ENCODE measurements around the gene NLRC5.

The NLRC5 gene

DNA sequence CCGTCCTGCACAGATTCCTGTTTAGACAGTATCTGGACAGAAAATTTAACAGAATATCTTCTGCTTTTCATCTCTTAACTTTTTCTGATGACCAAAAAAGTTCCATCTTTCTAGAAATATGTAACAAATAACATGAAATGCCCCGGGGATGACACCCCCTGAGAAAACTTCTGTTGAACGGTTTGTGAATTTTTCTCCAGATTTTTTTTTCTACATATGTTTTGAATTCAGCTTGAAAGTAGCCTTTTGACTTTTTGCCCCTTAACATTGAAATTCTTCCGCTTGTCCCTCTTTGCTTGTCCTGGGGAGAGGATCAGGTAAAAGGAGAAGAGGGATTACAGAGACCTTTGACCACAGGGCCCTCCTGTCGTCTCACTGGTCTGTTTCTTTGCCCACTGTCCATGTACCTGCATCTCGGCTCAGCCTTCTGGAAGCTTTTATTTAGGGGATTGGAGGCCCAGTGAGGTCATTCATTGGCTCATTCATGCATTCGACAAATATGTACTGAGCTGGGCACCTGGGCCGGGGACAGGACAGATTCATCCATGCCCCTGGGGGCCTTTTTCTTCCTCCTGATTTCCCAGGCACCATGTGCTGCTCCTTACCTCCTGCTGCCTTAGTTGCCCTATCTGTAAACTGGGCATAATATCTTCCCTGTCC lies 83.4 kb downstream of the NLRC5 start:
- POLR2A ChIA-PET, result no interaction called here
- DNase-seq (ENCODE audit: extremely low spot score), result no peak
- CTCF ChIA-PET, result no interaction called here
- TF ChIP-seq ZNF384 (IDR thresholded peaks at IDR 0.05), result no peak
- no peak for TF ChIP-seq ELF4 (IDR thresholded peaks at IDR 0.05)
- TF ChIP-seq TARDBP (IDR thresholded peaks at IDR 0.05), result no peak
- no peak for TF ChIP-seq HDGF (IDR thresholded peaks at IDR 0.05; ENCODE audit: borderline replicate concordance)
- no peak for TF ChIP-seq CTBP1 (IDR thresholded peaks at IDR 0.05; ENCODE audit: borderline replicate concordance)
- no peak for TF ChIP-seq SUZ12 (IDR thresholded peaks at IDR 0.05)

DNA sequence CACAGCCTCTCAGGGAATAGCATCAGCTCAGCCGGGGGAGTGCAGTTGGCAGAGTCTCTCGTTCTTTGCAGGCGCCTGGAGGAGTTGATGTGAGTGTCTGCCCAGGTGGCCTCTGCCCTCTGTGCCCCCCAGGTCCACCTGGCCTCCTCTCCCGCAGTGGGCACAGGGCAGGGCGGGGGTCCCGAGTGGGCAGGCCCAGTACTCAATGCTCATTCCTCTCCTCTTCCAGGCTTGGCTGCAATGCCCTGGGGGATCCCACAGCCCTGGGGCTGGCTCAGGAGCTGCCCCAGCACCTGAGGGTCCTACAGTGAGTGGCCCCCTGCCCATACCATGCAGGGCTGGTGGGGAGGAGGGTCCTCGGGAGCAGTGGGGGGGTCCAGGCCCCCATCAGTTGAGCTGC lies 88.4 kb downstream of the NLRC5 start:
- TF ChIP-seq HDGF (IDR thresholded peaks at IDR 0.05; ENCODE audit: borderline replicate concordance) (no peak), FOXA1 (IDR thresholded peaks at IDR 0.05) (no peak), TARDBP (IDR thresholded peaks at IDR 0.05) (no peak), LEF1 (IDR thresholded peaks at IDR 0.05; ENCODE audit: borderline replicate concordance) (no peak), BHLHE40 (IDR thresholded peaks at IDR 0.05; ENCODE audit: borderline replicate concordance) (no peak), SUZ12 (IDR thresholded peaks at IDR 0.05) (no peak), ELF4 (IDR thresholded peaks at IDR 0.05) (no peak), FOXM1 (IDR thresholded peaks at IDR 0.05; ENCODE audit: borderline replicate concordance) (no peak), NFRKB (IDR thresholded peaks at IDR 0.05) (no peak), L3MBTL2 (conservative IDR thresholded peaks at IDR 0.05) (no peak), FOXK2 (IDR thresholded peaks at IDR 0.05) (no peak), ARNT (IDR thresholded peaks at IDR 0.05) (no peak), SP1 (IDR thresholded peaks at IDR 0.05) (no peak), CTBP1 (IDR thresholded peaks at IDR 0.05; ENCODE audit: borderline replicate concordance) (no peak), ZNF384 (IDR thresholded peaks at IDR 0.05) (no peak)
- TF ChIP-seq, protein P1, sequence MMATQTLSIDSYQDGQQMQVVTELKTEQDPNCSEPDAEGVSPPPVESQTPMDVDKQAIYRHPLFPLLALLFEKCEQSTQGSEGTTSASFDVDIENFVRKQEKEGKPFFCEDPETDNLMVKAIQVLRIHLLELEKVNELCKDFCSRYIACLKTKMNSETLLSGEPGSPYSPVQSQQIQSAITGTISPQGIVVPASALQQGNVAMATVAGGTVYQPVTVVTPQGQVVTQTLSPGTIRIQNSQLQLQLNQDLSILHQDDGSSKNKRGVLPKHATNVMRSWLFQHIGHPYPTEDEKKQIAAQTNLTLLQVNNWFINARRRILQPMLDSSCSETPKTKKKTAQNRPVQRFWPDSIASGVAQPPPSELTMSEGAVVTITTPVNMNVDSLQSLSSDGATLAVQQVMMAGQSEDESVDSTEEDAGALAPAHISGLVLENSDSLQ (IDR thresholded peaks at IDR 0.05), result no peak
- DNase-seq (ENCODE audit: extremely low spot score), result no peak
- ChIA-PET CTCF (interaction anchor here (0.7 kb wide), 1 partner anchor 707 kb away, joined by 3 read pairs; no protein-coding TSS in a partner anchor), POLR2A (interaction anchor here (1.1 kb wide), 1 partner anchor 15 kb away, joined by 4 read pairs; the partner anchor contains the start of gene CPNE2)

DNA sequence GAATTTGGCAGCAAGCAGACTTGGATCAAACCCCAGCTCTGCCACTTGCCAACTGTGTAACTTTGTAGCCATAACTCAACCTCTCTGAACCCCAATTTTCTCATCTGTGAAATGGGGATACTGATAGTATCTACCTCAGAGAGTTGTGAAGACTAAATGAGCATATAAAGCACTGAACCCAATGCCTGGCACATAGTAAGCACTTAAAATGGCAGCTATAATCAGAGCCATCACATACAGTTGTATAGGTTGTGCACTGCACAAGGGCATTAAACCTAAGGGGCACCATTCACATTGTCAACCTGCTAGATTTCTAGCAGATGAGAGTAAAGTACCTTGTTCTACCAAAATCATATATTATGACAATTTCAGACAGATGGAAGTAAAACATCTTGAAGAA lies 92.4 kb downstream of the NLRC5 start:
- CTCF ChIA-PET, result no interaction called here
- no peak for DNase-seq (ENCODE audit: extremely low spot score)
- POLR2A ChIA-PET, result no interaction called here
- TF ChIP-seq FOXM1 (IDR thresholded peaks at IDR 0.05; ENCODE audit: borderline replicate concordance) (no peak), SUZ12 (IDR thresholded peaks at IDR 0.05) (no peak), ZNF384 (IDR thresholded peaks at IDR 0.05) (no peak), BHLHE40 (IDR thresholded peaks at IDR 0.05; ENCODE audit: borderline replicate concordance) (no peak), FOXA1 (IDR thresholded peaks at IDR 0.05) (no peak)
- TF ChIP-seq, protein P1 (IDR thresholded peaks at IDR 0.05), result no peak

DNA sequence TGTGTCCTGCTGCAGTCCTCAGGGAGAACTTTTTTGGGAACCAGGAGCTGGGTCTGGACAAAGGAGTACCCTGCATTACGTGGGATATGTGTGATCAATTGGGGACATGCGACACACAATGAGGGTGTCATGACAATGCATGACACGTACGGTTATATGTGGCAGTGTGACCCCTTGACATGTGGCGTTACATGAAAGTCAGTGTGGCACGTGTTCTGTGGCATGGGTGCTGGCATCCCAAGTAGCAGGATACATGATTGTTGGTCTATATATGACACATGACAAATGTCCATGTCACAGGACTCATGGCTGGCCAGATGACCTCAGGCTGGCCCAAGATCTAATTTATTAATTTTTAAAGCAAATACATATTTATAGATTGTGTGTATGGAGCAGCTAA lies 93.3 kb downstream of the NLRC5 start:
- ChIA-PET CTCF (interaction anchor here (2.7 kb wide), 1 partner anchor 10 kb away, joined by 11 read pairs; the partner anchor contains the start of gene CPNE2), POLR2A (interaction anchor here (0.6 kb wide), 1 partner anchor 364 kb away, joined by 3 read pairs; no protein-coding TSS in a partner anchor)
- no peak for TF ChIP-seq SP1 (IDR thresholded peaks at IDR 0.05)
- TF ChIP-seq TARDBP (IDR thresholded peaks at IDR 0.05), result no peak
- no peak for TF ChIP-seq HDGF (IDR thresholded peaks at IDR 0.05; ENCODE audit: borderline replicate concordance)
- TF ChIP-seq FOXM1 (IDR thresholded peaks at IDR 0.05; ENCODE audit: borderline replicate concordance), result no peak
- TF ChIP-seq, protein P1 (IDR thresholded peaks at IDR 0.05), result no peak
- TF ChIP-seq ARNT (IDR thresholded peaks at IDR 0.05), result no peak
- TF ChIP-seq ELF4 (IDR thresholded peaks at IDR 0.05), result no peak
- TF ChIP-seq NFRKB (IDR thresholded peaks at IDR 0.05), result no peak
- TF ChIP-seq ZNF384 (IDR thresholded peaks at IDR 0.05), result no peak
- TF ChIP-seq BHLHE40 (IDR thresholded peaks at IDR 0.05; ENCODE audit: borderline replicate concordance), result no peak
- no peak for TF ChIP-seq L3MBTL2 (conservative IDR thresholded peaks at IDR 0.05)
- TF ChIP-seq LEF1 (IDR thresholded peaks at IDR 0.05; ENCODE audit: borderline replicate concordance), result no peak
- TF ChIP-seq SUZ12 (IDR thresholded peaks at IDR 0.05), result no peak
- TF ChIP-seq FOXK2 (IDR thresholded peaks at IDR 0.05), result no peak
- no peak for TF ChIP-seq FOXA1 (IDR thresholded peaks at IDR 0.05)
- no peak for TF ChIP-seq CTBP1 (IDR thresholded peaks at IDR 0.05; ENCODE audit: borderline replicate concordance)
- no peak for DNase-seq (ENCODE audit: extremely low spot score)

DNA sequence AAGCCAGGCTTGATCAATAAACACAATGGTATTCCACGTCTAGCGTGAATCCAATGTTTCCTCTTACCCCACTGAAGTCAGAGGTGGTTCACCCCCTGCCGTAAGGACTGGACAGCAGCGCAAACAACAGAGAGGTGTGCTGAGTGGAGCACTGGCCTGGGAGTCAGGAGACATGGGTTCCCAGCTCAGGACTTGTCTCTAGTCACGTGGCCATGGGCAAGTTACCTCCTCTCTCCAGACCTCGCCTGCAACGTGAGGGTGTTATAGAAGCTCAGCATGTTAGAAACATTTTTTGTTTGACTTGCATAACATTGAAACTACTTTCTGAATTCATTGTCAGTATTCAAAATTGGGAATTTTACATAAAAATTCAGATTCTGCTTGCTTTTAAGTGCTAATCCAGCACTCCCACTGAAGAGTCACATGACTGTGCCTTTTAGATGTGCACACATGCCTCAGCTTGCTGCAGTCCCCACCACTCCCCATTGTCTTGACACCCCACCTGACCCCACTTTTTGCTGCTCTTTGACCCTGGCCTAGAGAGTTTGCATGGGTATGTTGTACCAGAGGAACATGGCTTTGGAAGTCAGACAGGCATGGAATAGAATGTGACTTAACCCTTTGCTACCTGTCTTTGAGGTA lies 94.2 kb downstream of the NLRC5 start:
- ChIA-PET CTCF (interaction anchor here (0.5 to 2.7 kb wide), 7 partner anchors 9 to 71 kb away, joined by 3 to 11 read pairs (median 3); partner anchors contain the start of gene CPNE2), POLR2A (interaction anchor here (0.7 to 0.9 kb wide), 2 partner anchors 102 to 152 kb away, joined by 3 to 4 read pairs; partner anchors contain the start of genes PSME3IP1 and RSPRY1)
- no peak for DNase-seq (ENCODE audit: extremely low spot score)
- TF ChIP-seq BHLHE40 (IDR thresholded peaks at IDR 0.05; ENCODE audit: borderline replicate concordance) (no peak), ZNF384 (IDR thresholded peaks at IDR 0.05) (no peak)
- TF ChIP-seq, protein P1 (IDR thresholded peaks at IDR 0.05), result no peak
